ENCODE measurements around the gene ATF5. TPM values are rescaled to one million over a fixed set of nuclear protein-coding genes. Genes with fewer than 3 reads are reported as not detected.

Gene ATF5
- polyA plus RNA-seq, 3 donors: 5.8 to 22.1 (median 6.0) TPM

GRCh38 chr19:49896863-49897621, 32.0 kb upstream of the ATF5 start, which contains the start of gene IL4I1:
Gene IL4I1, minus strand, starts transcription at chr19:49896887. Its CDS starts 727 bp downstream, at chr19:49896160.
- Histone ChIP-seq H4K20me1 (ENCODE audit: insufficient read depth, low read length) (no peaks in the 10 kb centered on the region), H3K4me3 (replicated peaks in 1 of 3; ENCODE audit: low read depth in 2 of 3, low read length in 3 of 3) (peak within 1 kb of the TSS; percentile 3 to 72 (median 38)), H3K36me3 (replicated peaks in 1 of 2; ENCODE audit: control insufficient read depth in 1 of 2, insufficient read depth in 2 of 2, low read length in 2 of 2) (no peaks in the 10 kb centered on the region), H3K27ac (ENCODE audit: low read depth in 1 of 2, low read length in 2 of 2) (peak within 1 kb of the TSS; percentile 99 to 100), H3K79me2 (ENCODE audit: insufficient read depth, low read length) (no peaks in the 10 kb centered on the region), H3K4me2 (replicated peaks; ENCODE audit: extremely low read depth, low read length, poor library complexity, severe bottlenecking) (peak within 1 kb of the TSS; percentile 83), H3K9ac (ENCODE audit: insufficient read depth, low read length, poor library complexity, severe bottlenecking) (peak within 1 kb of the TSS; percentile 83), H2AFZ (ENCODE audit: insufficient read depth, low read depth, low read length, poor library complexity, severe bottlenecking) (no peak within 1 kb of the TSS), H3K27me3 (ENCODE audit: control insufficient read depth in 2 of 2, insufficient read depth in 2 of 2, low read length in 2 of 2) (peaks cover 0 to 5% of the 10 kb centered on the region in 2 donors), H3K4me1 (ENCODE audit: control insufficient read depth in 1 of 2, insufficient read depth in 2 of 2, low read length in 2 of 2) (peaks cover 42 to 43% of the 10 kb centered on the region in 2 donors), H3K9me3 (replicated peaks in 1 of 2; ENCODE audit: control insufficient read depth in 1 of 2, insufficient read depth in 1 of 2, low read length in 2 of 2) (no peaks in the 10 kb centered on the region)
- TF ChIP-seq CTCF (IDR thresholded peaks at IDR 0.05): no peak
- DNase-seq: peak; percentile 91
- WGBS (ENCODE audit: insufficient coverage): 2% methylated on average over 11 of the region's 20 CpGs
- Mint-ChIP-seq H3K36me3 (peaks cover 3 to 13% of the 10 kb centered on the region in 2 donors), H3K9me3 (peaks cover 0 to 2% (median 0%) of the 10 kb centered on the region in 7 donors), H3K4me3 (peak within 1 kb of the TSS; percentile 76 to 87), H3K27ac (peak within 1 kb of the TSS; percentile 97 to 100 (median 99)), H3K4me1 (peaks cover 44% of the 10 kb centered on the region), H3K27me3 (ENCODE audit: low read depth in 3 of 3) (peaks cover 14 to 19% (median 17%) of the 10 kb centered on the region in 3 donors)
- intact Hi-C loops (cut with micrococcal nuclease): loop anchor here in 1 of 2 donors (1.0 kb wide), 1 partner anchor 31 kb away; no protein-coding TSS in a partner anchor

DNA sequence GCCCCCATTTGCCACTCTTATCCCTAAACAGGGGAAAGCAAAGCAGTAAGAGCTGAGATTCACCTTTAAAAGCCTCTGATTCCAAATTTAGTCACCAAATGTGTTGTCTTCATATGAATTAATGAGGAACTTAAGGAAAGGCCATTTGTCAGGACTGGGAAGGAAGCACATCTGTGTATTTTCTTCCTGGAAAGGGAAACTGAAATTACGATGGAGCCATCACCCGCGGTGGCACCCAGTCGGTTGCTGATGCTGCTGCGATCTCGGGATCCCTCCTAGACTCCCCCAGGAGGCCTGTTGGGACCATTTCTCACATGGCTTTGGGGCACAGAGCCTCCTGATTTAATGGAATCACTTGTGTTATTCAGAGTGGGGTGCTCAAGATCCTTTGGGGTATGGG, 24.9 kb upstream of the ATF5 start:
- WGBS (ENCODE audit: insufficient coverage): 0% methylated on average over 3 of the region's 6 CpGs
- Histone ChIP-seq H3K27ac (ENCODE audit: low read depth in 1 of 2, low read length in 2 of 2) (peak overlapping the region; percentile 66 to 84), H3K9ac (ENCODE audit: insufficient read depth, low read length, poor library complexity, severe bottlenecking) (peak overlapping the region; percentile 58), H3K9me3 (replicated peaks in 1 of 2; ENCODE audit: control insufficient read depth in 1 of 2, insufficient read depth in 1 of 2, low read length in 2 of 2) (no peaks in the 10 kb centered on the region), H2AFZ (ENCODE audit: insufficient read depth, low read depth, low read length, poor library complexity, severe bottlenecking) (peak overlapping the region; percentile 77), H4K20me1 (ENCODE audit: insufficient read depth, low read length) (no peaks in the 10 kb centered on the region), H3K4me2 (replicated peaks; ENCODE audit: extremely low read depth, low read length, poor library complexity, severe bottlenecking) (peak overlapping the region; percentile 82), H3K79me2 (ENCODE audit: insufficient read depth, low read length) (peaks cover 24% of the 10 kb centered on the region), H3K4me3 (replicated peaks in 1 of 3; ENCODE audit: low read depth in 2 of 3, low read length in 3 of 3) (peak overlapping the region; percentile 30 to 78 (median 48)), H3K27me3 (ENCODE audit: control insufficient read depth in 2 of 2, insufficient read depth in 2 of 2, low read length in 2 of 2) (no peaks in the 10 kb centered on the region), H3K4me1 (ENCODE audit: control insufficient read depth in 1 of 2, insufficient read depth in 2 of 2, low read length in 2 of 2) (peaks cover 21 to 36% of the 10 kb centered on the region in 2 donors), H3K36me3 (replicated peaks in 1 of 2; ENCODE audit: control insufficient read depth in 1 of 2, insufficient read depth in 2 of 2, low read length in 2 of 2) (peaks cover 25 to 35% of the 10 kb centered on the region in 2 donors)
- Mint-ChIP-seq H3K4me1 (peaks cover 37% of the 10 kb centered on the region), H3K27ac (peak overlapping the region; percentile 88 to 96 (median 92)), H3K36me3 (peaks cover 31 to 36% of the 10 kb centered on the region in 2 donors), H3K9me3 (no peaks in the 10 kb centered on the region), H3K4me3 (peak overlapping the region; percentile 82 to 93), H3K27me3 (ENCODE audit: low read depth in 3 of 3) (peaks cover 1 to 17% (median 1%) of the 10 kb centered on the region in 3 donors)
- TF ChIP-seq CTCF (IDR thresholded peaks at IDR 0.05): no peak
- intact Hi-C loops (cut with micrococcal nuclease): no loop called here
- peak; percentile 25 to 64 (median 49) for DNase-seq

All from CD14-positive monocyte (primary cell).